Loucy (cell line): ENCODE measurements around the gene ALAS1.

Experiments
- H2AFZ ChIP-seq: fragments of 200-600 bp; sonication (generic); 2 replicates; pipeline ENCODE4 v1.6.0; 2016; ENCODE audit warnings: antibody characterized with exemption, mild to moderate bottlenecking, low read length, moderate library complexity
- H3F3A ChIP-seq: fragments of 200-600 bp; 2 replicates; pipeline ENCODE4 v1.6.0; 2016; ENCODE audit warnings: antibody characterized with exemption, low read depth, mild to moderate bottlenecking
- H3K27me3 ChIP-seq: fragments of 200-600 bp; sonication (generic); 2 replicates; pipeline ENCODE4 v1.6.1; 2014; ENCODE audit warnings: low read length, mild to moderate bottlenecking; ENCODE audit not compliant: insufficient read depth, poor library complexity, severe bottlenecking
- H3K36me3 ChIP-seq: fragments of 200-600 bp; sonication (generic); 2 replicates; pipeline ENCODE4 v1.6.1; 2016; ENCODE audit warnings: low read length; ENCODE audit not compliant: insufficient read depth
- H3K4me1 ChIP-seq: fragments of 200-600 bp; sonication (generic); 2 replicates; pipeline ENCODE4 v1.5.1; 2014; ENCODE audit warnings: low read length, mild to moderate bottlenecking; ENCODE audit not compliant: insufficient read depth, poor library complexity, severe bottlenecking
- H3K4me2 ChIP-seq: fragments of 200-600 bp; sonication (generic); 2 replicates; pipeline ENCODE4 v1.6.0; 2014; ENCODE audit warnings: antibody characterized with exemption, low read length, low read depth, mild to moderate bottlenecking; ENCODE audit not compliant: poor library complexity, severe bottlenecking
- H3K4me3 ChIP-seq: fragments of 200-600 bp; sonication (generic); 2 replicates; pipeline ENCODE4 v1.5.1; 2014; ENCODE audit warnings: low read length, mild to moderate bottlenecking, mixed read lengths; ENCODE audit not compliant: poor library complexity, severe bottlenecking
- H3K79me2 ChIP-seq: fragments of 200-600 bp; sonication (generic); 2 replicates; pipeline ENCODE4 v1.6.1; 2014; ENCODE audit warnings: low read length; ENCODE audit not compliant: insufficient read depth
- H3K9ac ChIP-seq: fragments of 200-600 bp; sonication (generic); 2 replicates; pipeline ENCODE4 v1.6.0; 2014; ENCODE audit warnings: mild to moderate bottlenecking, low read depth, low read length, moderate library complexity; ENCODE audit not compliant: poor library complexity, severe bottlenecking
- H3K9me2 ChIP-seq: fragments of 200-600 bp; sonication (generic); replicated peaks from 2 replicates; pipeline ENCODE4 v1.6.1; 2016; ENCODE audit warnings: low read depth, low read length, mixed read lengths
- H3K9me3 ChIP-seq: fragments of 200-600 bp; sonication (generic); 2 replicates; pipeline ENCODE4 v1.6.1; 2014; ENCODE audit warnings: mild to moderate bottlenecking, antibody characterized with exemption, low read length, low read depth; ENCODE audit not compliant: insufficient read depth
- H4K20me1 ChIP-seq: fragments of 200-600 bp; sonication (generic); 2 replicates; pipeline ENCODE4 v1.6.0; 2014; ENCODE audit warnings: antibody characterized with exemption, low read length, mild to moderate bottlenecking; ENCODE audit not compliant: insufficient read depth, poor library complexity, severe bottlenecking
- EZH2phosphoT487 ChIP-seq: fragments of 200-600 bp; IDR thresholded peaks from 2 replicates; pipeline ENCODE4 v1.6.1; 2018; ENCODE audit warnings: antibody characterized with exemption, mild to moderate bottlenecking, moderate library complexity, borderline replicate concordance
- TF ChIP-seq, protein P1 (sequence below): fragments of 200-600 bp; sonication (generic); conservative IDR thresholded peaks from 2 replicates; pipeline ENCODE4 v1.5.1; 2014; ENCODE audit warnings: mild to moderate bottlenecking, antibody characterized with exemption, low read length

Gene ALAS1

DNA sequence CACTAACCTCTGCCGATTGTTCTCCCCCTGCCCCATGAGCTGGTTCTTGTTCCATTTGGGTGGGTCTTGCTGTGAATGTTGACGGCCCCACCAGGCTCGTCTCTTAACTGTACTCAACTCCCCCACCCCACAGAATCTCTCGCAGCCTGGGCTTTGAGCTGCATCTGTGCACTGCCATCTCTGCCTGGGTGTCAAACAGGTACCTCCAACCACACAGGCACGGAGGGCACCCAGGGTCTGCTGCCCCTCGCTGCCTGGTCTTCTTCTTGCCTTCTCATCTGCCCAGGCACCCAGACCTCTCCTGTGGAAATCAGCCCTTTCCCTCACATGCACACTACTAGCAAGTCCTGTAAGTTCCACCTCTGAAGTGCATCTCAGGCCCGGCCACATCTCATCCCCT is 17.4 kb downstream of the ALAS1 start:
- H3K9ac ChIP-seq, result no peak overlapping the region

DNA sequence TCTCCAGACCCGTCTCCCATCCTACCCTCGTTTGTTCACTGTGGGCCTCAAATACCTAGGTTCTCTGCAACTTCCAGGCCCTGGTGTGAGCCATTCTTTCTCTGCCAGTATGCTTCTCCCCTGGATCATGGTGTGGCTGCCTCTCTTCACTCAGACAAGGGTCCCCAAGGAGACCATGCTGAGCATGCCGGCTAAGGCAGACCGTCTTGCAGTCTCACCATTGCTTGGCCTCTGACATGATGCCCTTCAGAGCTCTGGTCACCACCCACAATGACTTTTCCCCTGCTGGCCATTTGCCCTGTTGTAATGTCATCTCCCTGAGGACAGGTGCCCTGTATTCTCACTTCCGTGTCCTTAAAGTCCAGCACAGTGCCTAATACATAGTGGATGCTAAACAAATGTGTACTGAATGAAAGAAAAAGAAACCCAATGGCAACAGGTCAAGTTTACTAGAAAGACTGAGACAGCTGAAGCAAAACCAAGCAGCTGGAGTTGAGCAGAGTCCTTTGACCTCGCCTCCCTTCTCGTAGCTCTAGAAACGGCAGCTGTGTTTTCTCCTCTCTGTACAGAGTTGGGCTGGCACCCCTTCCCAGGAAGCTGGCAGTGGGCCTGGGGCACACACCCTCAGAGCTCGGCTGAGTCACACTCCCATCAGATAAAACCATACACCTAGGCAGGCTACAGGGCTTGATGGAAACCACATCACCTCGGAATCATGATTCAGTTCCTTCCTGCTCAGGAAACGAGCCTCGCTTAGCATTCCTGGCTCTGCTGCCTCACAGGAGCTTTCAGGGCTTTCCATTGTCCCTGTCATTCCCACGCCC is 18.8 kb downstream of the ALAS1 start:
- peak overlapping the region; percentile 74 for H3K4me3 ChIP-seq
- H3K9me2 ChIP-seq, result no peaks in the 10 kb centered on the region
- no peak for TF ChIP-seq EZH2phosphoT487
- TF ChIP-seq, protein P1, sequence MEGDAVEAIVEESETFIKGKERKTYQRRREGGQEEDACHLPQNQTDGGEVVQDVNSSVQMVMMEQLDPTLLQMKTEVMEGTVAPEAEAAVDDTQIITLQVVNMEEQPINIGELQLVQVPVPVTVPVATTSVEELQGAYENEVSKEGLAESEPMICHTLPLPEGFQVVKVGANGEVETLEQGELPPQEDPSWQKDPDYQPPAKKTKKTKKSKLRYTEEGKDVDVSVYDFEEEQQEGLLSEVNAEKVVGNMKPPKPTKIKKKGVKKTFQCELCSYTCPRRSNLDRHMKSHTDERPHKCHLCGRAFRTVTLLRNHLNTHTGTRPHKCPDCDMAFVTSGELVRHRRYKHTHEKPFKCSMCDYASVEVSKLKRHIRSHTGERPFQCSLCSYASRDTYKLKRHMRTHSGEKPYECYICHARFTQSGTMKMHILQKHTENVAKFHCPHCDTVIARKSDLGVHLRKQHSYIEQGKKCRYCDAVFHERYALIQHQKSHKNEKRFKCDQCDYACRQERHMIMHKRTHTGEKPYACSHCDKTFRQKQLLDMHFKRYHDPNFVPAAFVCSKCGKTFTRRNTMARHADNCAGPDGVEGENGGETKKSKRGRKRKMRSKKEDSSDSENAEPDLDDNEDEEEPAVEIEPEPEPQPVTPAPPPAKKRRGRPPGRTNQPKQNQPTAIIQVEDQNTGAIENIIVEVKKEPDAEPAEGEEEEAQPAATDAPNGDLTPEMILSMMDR, result no peak
- H3F3A ChIP-seq, result peaks cover 13% of the 10 kb centered on the region; the same call in 1 of the 2 replicates
- no peaks in the 10 kb centered on the region for H3K9me3 ChIP-seq
- H3K36me3 ChIP-seq, result peaks cover 38% of the 10 kb centered on the region; the same call in 1 of the 2 replicates
- H3K4me2 ChIP-seq, result peak overlapping the region; percentile 98
- no peak overlapping the region for H2AFZ ChIP-seq
- no peaks in the 10 kb centered on the region for H4K20me1 ChIP-seq
- peak overlapping the region; percentile 70 for H3K9ac ChIP-seq
- no peaks in the 10 kb centered on the region for H3K27me3 ChIP-seq
- peaks cover 18% of the 10 kb centered on the region for H3K79me2 ChIP-seq
- H3K4me1 ChIP-seq, result peaks cover 48% of the 10 kb centered on the region

More for the DNA sequence above, 17.4 kb downstream of the ALAS1 start:
- peaks cover 5% of the 10 kb centered on the region; the same call in 1 of the 2 replicates for H3K79me2 ChIP-seq
- no peaks in the 10 kb centered on the region for H4K20me1 ChIP-seq
- no peak overlapping the region for H2AFZ ChIP-seq
- H3K4me3 ChIP-seq, result no peak overlapping the region
- no peak overlapping the region for H3K4me2 ChIP-seq
- no peaks in the 10 kb centered on the region for H3K9me3 ChIP-seq
- peaks cover 52% of the 10 kb centered on the region; the same call in 1 of the 2 replicates for H3K36me3 ChIP-seq
- H3K9me2 ChIP-seq, result no peaks in the 10 kb centered on the region
- H3K4me1 ChIP-seq, result peaks cover 34% of the 10 kb centered on the region
- H3K27me3 ChIP-seq, result no peaks in the 10 kb centered on the region
- H3F3A ChIP-seq, result peaks cover 13% of the 10 kb centered on the region; the same call in 1 of the 2 replicates
- no peak for TF ChIP-seq EZH2phosphoT487

- no peak overlapping the region for H2AFZ ChIP-seq
- H3K4me1 ChIP-seq, result peaks cover 54% of the 10 kb centered on the region
- TF ChIP-seq, protein P1, result no peak
- H3K36me3 ChIP-seq, result peaks cover 32% of the 10 kb centered on the region; the same call in 1 of the 2 replicates
- H3K9me3 ChIP-seq, result no peaks in the 10 kb centered on the region
- no peaks in the 10 kb centered on the region for H4K20me1 ChIP-seq
- H3K79me2 ChIP-seq, result peaks cover 21% of the 10 kb centered on the region
- H3K9me2 ChIP-seq, result no peaks in the 10 kb centered on the region
- H3K27me3 ChIP-seq, result no peaks in the 10 kb centered on the region
- peaks cover 13% of the 10 kb centered on the region; the same call in 1 of the 2 replicates for H3F3A ChIP-seq
- H3K4me3 ChIP-seq, result peak overlapping the region; percentile 74
- peak overlapping the region; percentile 70 for H3K9ac ChIP-seq
- H3K4me2 ChIP-seq, result peak overlapping the region; percentile 98
Measured at GRCh38 chr3:52217409-52217805, 19.4 kb downstream of the ALAS1 start.
